Measurements from ENCODE around the gene PRR20G. TPM values are rescaled to one million over a fixed set of nuclear protein-coding genes. Genes with fewer than 3 reads are reported as not detected.

Gene PRR20G
- total and polyA plus RNA-seq, 10 donors, result not detected

DNA sequence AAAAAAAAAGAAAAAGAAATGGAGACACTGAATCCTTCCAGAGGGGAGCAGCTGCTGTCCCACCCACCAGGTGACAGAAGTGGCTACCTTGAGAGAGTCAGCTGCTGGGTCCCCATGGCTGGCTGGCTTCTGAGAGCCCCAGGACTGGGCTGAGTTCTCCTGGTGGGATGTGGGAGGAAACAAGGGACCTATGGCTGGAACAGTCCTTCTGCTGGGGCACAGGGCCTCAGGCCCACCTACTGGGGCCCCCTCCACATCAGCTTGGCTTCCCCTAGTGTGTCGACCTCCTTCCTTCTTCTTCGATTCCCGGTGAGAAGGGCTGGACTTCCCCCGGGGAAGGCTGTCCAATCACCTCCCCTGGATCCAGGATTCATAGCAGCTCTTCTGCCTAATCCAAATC is 32.3 kb downstream of the PRR20G start:
- no peak overlapping the region for H3K27ac ChIP-seq
- H3K4me3 ChIP-seq, result no peak overlapping the region
- no peak for DNase-seq
- peaks cover 0 to 3% (median 0%) of the 10 kb centered on the region in 8 donors for H3K9me3 ChIP-seq
- H3K36me3 ChIP-seq, result no peaks in the 10 kb centered on the region
- H3K27me3 ChIP-seq (replicated peaks in 1 of 7), result peaks cover 0 to 26% (median 0%) of the 10 kb centered on the region in 7 donors
- WGBS, 5 donors, result 45 to 69% (median 56%) methylated on average over 4 of the region's 4 CpGs
- TF ChIP-seq, protein P1, sequence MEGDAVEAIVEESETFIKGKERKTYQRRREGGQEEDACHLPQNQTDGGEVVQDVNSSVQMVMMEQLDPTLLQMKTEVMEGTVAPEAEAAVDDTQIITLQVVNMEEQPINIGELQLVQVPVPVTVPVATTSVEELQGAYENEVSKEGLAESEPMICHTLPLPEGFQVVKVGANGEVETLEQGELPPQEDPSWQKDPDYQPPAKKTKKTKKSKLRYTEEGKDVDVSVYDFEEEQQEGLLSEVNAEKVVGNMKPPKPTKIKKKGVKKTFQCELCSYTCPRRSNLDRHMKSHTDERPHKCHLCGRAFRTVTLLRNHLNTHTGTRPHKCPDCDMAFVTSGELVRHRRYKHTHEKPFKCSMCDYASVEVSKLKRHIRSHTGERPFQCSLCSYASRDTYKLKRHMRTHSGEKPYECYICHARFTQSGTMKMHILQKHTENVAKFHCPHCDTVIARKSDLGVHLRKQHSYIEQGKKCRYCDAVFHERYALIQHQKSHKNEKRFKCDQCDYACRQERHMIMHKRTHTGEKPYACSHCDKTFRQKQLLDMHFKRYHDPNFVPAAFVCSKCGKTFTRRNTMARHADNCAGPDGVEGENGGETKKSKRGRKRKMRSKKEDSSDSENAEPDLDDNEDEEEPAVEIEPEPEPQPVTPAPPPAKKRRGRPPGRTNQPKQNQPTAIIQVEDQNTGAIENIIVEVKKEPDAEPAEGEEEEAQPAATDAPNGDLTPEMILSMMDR (IDR thresholded peaks at IDR 0.05 in 8 of 11, conservative IDR thresholded peaks at IDR 0.05 in 3 of 11), result no peak
- no peak for TF ChIP-seq POLR2A (IDR thresholded peaks at IDR 0.05)
- TF ChIP-seq POLR2AphosphoS5 (IDR thresholded peaks at IDR 0.05), result no peak
- H3K4me1 ChIP-seq, result no peaks in the 10 kb centered on the region
- intact Hi-C loops (cut with DNase I; ENCODE audit: low total_unique reads), result no loop called here

DNA sequence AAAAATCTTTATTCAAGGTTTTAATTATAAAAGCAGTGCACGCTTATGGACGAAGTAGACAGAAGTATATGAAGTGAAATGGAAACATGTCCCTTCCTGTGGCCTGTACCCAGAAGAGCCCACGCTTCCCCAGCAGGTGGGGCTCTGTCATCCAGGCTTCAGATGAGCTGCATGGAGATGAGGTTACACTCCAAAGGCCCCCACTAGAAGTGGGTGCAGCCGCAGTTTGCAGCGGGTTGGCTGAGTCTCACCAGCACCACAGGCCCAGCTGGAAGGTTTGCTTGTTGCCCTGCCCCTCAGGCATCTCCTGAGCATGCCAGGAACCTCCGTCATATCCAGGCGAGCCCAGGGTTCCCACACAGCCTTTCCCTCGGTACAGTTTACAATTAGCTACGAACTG is 33.1 kb downstream of the PRR20G start:
- no peak for DNase-seq
- Histone ChIP-seq H3K9me3 (peaks cover 0 to 10% (median 6%) of the 10 kb centered on the region in 8 donors), H3K4me1 (no peaks in the 10 kb centered on the region), H3K36me3 (no peaks in the 10 kb centered on the region), H3K4me3 (no peak overlapping the region), H3K27ac (no peak overlapping the region), H3K27me3 (replicated peaks in 1 of 7) (peaks cover 0 to 26% (median 0%) of the 10 kb centered on the region in 7 donors)
- TF ChIP-seq, protein P1 (IDR thresholded peaks at IDR 0.05 in 8 of 11, conservative IDR thresholded peaks at IDR 0.05 in 3 of 11), result peak in 2 of 11 experiments; percentile 12 to 24
- TF ChIP-seq POLR2A (IDR thresholded peaks at IDR 0.05), result no peak
- intact Hi-C loops (cut with DNase I; ENCODE audit: low total_unique reads), result no loop called here
- 71 to 84% (median 76%) methylated on average over 9 of the region's 9 CpGs for WGBS, 5 donors

DNA sequence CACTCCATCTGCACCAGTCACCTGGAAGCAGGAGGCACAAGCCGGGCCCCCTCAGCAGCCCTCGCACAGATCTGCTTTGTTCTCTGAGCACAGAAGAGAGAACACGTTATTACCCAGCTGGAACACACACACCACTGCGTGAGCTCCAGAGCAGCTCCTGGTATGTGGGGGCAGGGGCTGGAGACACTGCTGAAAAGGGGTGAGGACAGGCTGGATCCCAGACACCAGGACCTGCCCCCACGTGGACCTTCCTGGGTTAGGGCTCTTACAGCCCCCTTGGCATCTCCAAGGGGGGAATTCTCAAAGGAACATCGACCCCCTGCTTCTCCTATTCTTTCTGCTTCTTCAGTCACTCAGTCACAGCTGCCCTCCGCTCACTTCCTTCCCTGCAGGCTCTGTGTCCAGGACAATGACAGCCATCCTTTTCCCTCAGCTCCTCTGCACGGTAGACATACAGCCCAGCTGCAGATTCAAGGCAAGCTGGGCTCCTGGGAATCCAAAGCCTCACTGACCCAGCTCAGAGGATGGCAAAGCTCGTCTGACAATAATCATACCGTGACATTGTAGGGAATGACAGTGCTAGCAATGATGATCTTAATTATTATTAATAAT is 33.7 kb downstream of the PRR20G start:
- Histone ChIP-seq H3K9me3 (peaks cover 0 to 16% (median 11%) of the 10 kb centered on the region in 8 donors), H3K4me3 (no peak overlapping the region)

DNA sequence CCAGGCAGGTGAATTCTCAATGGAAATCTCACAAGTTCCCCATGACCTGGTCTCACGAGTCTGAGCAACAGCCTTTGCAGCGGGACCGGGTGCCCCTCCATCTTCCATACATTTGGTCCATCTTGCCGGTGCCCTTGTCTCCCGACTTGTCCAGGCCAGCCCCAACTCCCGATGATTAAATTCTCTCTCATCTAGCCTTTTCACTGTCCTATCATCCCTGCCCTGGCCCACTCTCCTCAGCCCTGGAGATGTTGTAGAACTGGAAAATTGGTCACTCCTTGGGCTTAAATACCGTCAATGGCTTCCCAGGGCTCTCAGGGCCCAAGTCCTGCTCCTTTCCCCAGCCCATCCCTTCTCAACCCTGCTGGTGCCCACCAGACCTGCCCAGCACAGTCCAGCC is 34.4 kb downstream of the PRR20G start:
- Histone ChIP-seq H3K27ac (no peak overlapping the region), H3K4me1 (no peaks in the 10 kb centered on the region), H3K4me3 (no peak overlapping the region), H3K36me3 (no peaks in the 10 kb centered on the region), H3K27me3 (replicated peaks in 1 of 7) (peaks cover 0 to 22% (median 0%) of the 10 kb centered on the region in 7 donors), H3K9me3 (peaks cover 0 to 23% (median 18%) of the 10 kb centered on the region in 8 donors)
- TF ChIP-seq, protein P1 (IDR thresholded peaks at IDR 0.05 in 8 of 11, conservative IDR thresholded peaks at IDR 0.05 in 3 of 11), result no peak
- no peak for TF ChIP-seq POLR2A (IDR thresholded peaks at IDR 0.05)
- no peak for TF ChIP-seq POLR2AphosphoS5 (IDR thresholded peaks at IDR 0.05)
- 84 to 92% (median 87%) methylated on average over 7 of the region's 7 CpGs for WGBS, 5 donors
- no peak for DNase-seq
- intact Hi-C loops (cut with DNase I; ENCODE audit: low total_unique reads), result no loop called here

More for the DNA sequence above, 33.7 kb downstream of the PRR20G start:
- WGBS, 5 donors, result 54 to 69% (median 61%) methylated on average over 9 to 10 of the region's 10 CpGs
- Histone ChIP-seq H3K36me3 (no peaks in the 10 kb centered on the region), H3K4me1 (no peaks in the 10 kb centered on the region), H3K27me3 (replicated peaks in 1 of 7) (peaks cover 0 to 24% (median 0%) of the 10 kb centered on the region in 7 donors), H3K27ac (no peak overlapping the region)
- TF ChIP-seq POLR2AphosphoS5 (IDR thresholded peaks at IDR 0.05) (no peak), POLR2A (IDR thresholded peaks at IDR 0.05) (no peak)
- TF ChIP-seq, protein P1 (IDR thresholded peaks at IDR 0.05 in 8 of 11, conservative IDR thresholded peaks at IDR 0.05 in 3 of 11), result no peak
- DNase-seq, result no peak
- intact Hi-C loops (cut with DNase I; ENCODE audit: low total_unique reads), result no loop called here
